Measurements from ENCODE around the gene NTN1.

GRCh38 chr17:9279893-9280292 lies 258.6 kb downstream of the NTN1 start:
- TF ChIP-seq SPI1 (IDR thresholded peaks at IDR 0.05; ENCODE audit: low read depth, low read length): no peak
- TF ChIP-seq POLR2A (IDR thresholded peaks at IDR 0.05; ENCODE audit: low read depth, low read length): no peak
- TF ChIP-seq POLR2AphosphoS5 (IDR thresholded peaks at IDR 0.05; ENCODE audit: low read depth, low read length): no peak
- no peak for TF ChIP-seq TAF1 (IDR thresholded peaks at IDR 0.05; ENCODE audit: low read depth, low read length)
- TF ChIP-seq PAX5 (IDR thresholded peaks at IDR 0.05; ENCODE audit: insufficient read depth, low read length, severe bottlenecking): no peak
